ENCODE data around the gene TARM1. TPM values are rescaled to one million over a fixed set of nuclear protein-coding genes. Genes with fewer than 3 reads are reported as not detected.

TARM1 gene
- polyA plus RNA-seq, 1 of the 3 experiments (the other 2 are of a cell fraction): not detected

GRCh38 chr19:54114340-54115108 lies 33.4 kb upstream of the TARM1 start:
- 28% methylated on average over 21 of the region's 28 CpGs for WGBS (ENCODE audit: low lambda C conversion rate)
- peak overlapping the region; percentile 59; the same call in 1 of the 2 replicates for H2AFZ ChIP-seq (ENCODE audit: low read depth)
- peaks cover 2% of the 10 kb centered on the region; the same call in 1 of the 2 replicates for H4K20me1 ChIP-seq (ENCODE audit: insufficient read depth)
- no peaks in the 10 kb centered on the region for H3F3A ChIP-seq (replicated peaks; ENCODE audit: insufficient read depth)
- H3K4me2 ChIP-seq: peak overlapping the region; percentile 93
- H3K27ac ChIP-seq (ENCODE audit: low read depth in 2 of 2, low read length in 1 of 2): peak overlapping the region in 1 of 2 experiments; percentile 92; a peak in 2 of 4 replicates
- no peaks in the 10 kb centered on the region for H3K27me3 ChIP-seq (ENCODE audit: insufficient read depth)
- peak overlapping the region; percentile 80 for H3K9ac ChIP-seq
- H3K4me3 ChIP-seq (ENCODE audit: low read depth in 2 of 2, low read length in 1 of 2): peak overlapping the region; percentile 74 to 78
- TF ChIP-seq POLR2AphosphoS5 (IDR thresholded peaks at IDR 0.05; ENCODE audit: low read depth, low read length) (no peak), RFX5 (IDR thresholded peaks at IDR 0.05; ENCODE audit: low read length) (no peak), MEF2A (IDR thresholded peaks at IDR 0.05; ENCODE audit: borderline replicate concordance, low read depth) (no peak), ZBTB33 (IDR thresholded peaks at IDR 0.05; ENCODE audit: borderline replicate concordance, low read depth) (no peak), USF1 (IDR thresholded peaks at IDR 0.05; ENCODE audit: borderline replicate concordance, low read depth) (peak; percentile 58; the same call in 1 of the 2 replicates), EP300 (IDR thresholded peaks at IDR 0.05; ENCODE audit: borderline replicate concordance in 1 of 2, low read depth in 1 of 2, low read length in 1 of 2) (no peak), FOSL2 (IDR thresholded peaks at IDR 0.05; ENCODE audit: borderline replicate concordance, low read depth) (no peak), TEAD4 (IDR thresholded peaks at IDR 0.05; ENCODE audit: borderline replicate concordance, insufficient read depth) (no peak), GATA2 (CRISPR knock-in tag; IDR thresholded peaks at IDR 0.05) (no peak), GABPA (IDR thresholded peaks at IDR 0.05; ENCODE audit: low read depth) (peak; percentile 53), ELF1 (IDR thresholded peaks at IDR 0.05) (peak; percentile 35; the same call in 1 of the 2 replicates), IRF3 (IDR thresholded peaks at IDR 0.05; ENCODE audit: low read depth, low read length) (no peak), TAF1 (IDR thresholded peaks at IDR 0.05; ENCODE audit: borderline replicate concordance, low read depth, low read length) (no peak)
- TF ChIP-seq, protein P1, sequence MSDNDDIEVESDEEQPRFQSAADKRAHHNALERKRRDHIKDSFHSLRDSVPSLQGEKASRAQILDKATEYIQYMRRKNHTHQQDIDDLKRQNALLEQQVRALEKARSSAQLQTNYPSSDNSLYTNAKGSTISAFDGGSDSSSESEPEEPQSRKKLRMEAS (IDR thresholded peaks at IDR 0.05; ENCODE audit: low read depth): no peak; the same call in 1 of the 2 replicates
- TF ChIP-seq, protein P2, sequence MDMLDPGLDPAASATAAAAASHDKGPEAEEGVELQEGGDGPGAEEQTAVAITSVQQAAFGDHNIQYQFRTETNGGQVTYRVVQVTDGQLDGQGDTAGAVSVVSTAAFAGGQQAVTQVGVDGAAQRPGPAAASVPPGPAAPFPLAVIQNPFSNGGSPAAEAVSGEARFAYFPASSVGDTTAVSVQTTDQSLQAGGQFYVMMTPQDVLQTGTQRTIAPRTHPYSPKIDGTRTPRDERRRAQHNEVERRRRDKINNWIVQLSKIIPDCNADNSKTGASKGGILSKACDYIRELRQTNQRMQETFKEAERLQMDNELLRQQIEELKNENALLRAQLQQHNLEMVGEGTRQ (IDR thresholded peaks at IDR 0.05; ENCODE audit: borderline replicate concordance, low read depth, low read length): no peak
- TF ChIP-seq, protein P3, sequence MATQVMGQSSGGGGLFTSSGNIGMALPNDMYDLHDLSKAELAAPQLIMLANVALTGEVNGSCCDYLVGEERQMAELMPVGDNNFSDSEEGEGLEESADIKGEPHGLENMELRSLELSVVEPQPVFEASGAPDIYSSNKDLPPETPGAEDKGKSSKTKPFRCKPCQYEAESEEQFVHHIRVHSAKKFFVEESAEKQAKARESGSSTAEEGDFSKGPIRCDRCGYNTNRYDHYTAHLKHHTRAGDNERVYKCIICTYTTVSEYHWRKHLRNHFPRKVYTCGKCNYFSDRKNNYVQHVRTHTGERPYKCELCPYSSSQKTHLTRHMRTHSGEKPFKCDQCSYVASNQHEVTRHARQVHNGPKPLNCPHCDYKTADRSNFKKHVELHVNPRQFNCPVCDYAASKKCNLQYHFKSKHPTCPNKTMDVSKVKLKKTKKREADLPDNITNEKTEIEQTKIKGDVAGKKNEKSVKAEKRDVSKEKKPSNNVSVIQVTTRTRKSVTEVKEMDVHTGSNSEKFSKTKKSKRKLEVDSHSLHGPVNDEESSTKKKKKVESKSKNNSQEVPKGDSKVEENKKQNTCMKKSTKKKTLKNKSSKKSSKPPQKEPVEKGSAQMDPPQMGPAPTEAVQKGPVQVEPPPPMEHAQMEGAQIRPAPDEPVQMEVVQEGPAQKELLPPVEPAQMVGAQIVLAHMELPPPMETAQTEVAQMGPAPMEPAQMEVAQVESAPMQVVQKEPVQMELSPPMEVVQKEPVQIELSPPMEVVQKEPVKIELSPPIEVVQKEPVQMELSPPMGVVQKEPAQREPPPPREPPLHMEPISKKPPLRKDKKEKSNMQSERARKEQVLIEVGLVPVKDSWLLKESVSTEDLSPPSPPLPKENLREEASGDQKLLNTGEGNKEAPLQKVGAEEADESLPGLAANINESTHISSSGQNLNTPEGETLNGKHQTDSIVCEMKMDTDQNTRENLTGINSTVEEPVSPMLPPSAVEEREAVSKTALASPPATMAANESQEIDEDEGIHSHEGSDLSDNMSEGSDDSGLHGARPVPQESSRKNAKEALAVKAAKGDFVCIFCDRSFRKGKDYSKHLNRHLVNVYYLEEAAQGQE (IDR thresholded peaks at IDR 0.05; ENCODE audit: low read depth, low read length): no peak
- TF ChIP-seq, protein P4, sequence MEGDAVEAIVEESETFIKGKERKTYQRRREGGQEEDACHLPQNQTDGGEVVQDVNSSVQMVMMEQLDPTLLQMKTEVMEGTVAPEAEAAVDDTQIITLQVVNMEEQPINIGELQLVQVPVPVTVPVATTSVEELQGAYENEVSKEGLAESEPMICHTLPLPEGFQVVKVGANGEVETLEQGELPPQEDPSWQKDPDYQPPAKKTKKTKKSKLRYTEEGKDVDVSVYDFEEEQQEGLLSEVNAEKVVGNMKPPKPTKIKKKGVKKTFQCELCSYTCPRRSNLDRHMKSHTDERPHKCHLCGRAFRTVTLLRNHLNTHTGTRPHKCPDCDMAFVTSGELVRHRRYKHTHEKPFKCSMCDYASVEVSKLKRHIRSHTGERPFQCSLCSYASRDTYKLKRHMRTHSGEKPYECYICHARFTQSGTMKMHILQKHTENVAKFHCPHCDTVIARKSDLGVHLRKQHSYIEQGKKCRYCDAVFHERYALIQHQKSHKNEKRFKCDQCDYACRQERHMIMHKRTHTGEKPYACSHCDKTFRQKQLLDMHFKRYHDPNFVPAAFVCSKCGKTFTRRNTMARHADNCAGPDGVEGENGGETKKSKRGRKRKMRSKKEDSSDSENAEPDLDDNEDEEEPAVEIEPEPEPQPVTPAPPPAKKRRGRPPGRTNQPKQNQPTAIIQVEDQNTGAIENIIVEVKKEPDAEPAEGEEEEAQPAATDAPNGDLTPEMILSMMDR (IDR thresholded peaks at IDR 0.05): no peak
- no peaks in the 10 kb centered on the region for H3K9me2 ChIP-seq
- H3K4me1 ChIP-seq (ENCODE audit: control insufficient read depth in 1 of 2, insufficient read depth in 2 of 2, low read depth in 1 of 2, low read length in 1 of 2): peaks cover 0 to 14% of the 10 kb centered on the region in 2 experiments; a peak in 1 of 4 replicates
- H3K79me2 ChIP-seq (ENCODE audit: insufficient read depth): peaks cover 49% of the 10 kb centered on the region
- CTCF ChIA-PET: interaction anchor here (1.4 kb wide), 1 partner anchor 45 kb away, joined by 4 read pairs; the partner anchor contains the start of gene LENG1
- peak; percentile 52 for DNase-seq
- H3K36me3 ChIP-seq (replicated peaks in 1 of 2; ENCODE audit: control insufficient read depth in 1 of 2, insufficient read depth in 2 of 2, low read length in 1 of 2): peaks cover 17 to 18% of the 10 kb centered on the region in 2 experiments
- H3K9me3 ChIP-seq: no peaks in the 10 kb centered on the region
- POLR2A ChIA-PET: interaction anchor here (0.6 to 3.0 kb wide), 9 partner anchors 10 to 1484 kb away, joined by 3 to 30 read pairs (median 3); partner anchors contain the start of genes CNOT3, MYADM and RPS9

Measured in SK-N-SH (cell line).